SU-DHL-6 (cell line): ENCODE results near the gene ZFHX3.

ENCODE experiments used
- H2AFZ ChIP-seq: fragments of 200-600 bp; sonication (generic); 2 replicates; pipeline ENCODE4 v1.6.1; 2014; ENCODE audit warnings: low read depth, mild to moderate bottlenecking, moderate library complexity, mixed read lengths, antibody characterized with exemption, low read length; ENCODE audit not compliant: severe bottlenecking
- H3F3A ChIP-seq: fragments of 200-600 bp; shearing (Covaris generic); 2 replicates; pipeline ENCODE4 v1.6.0; 2016; ENCODE audit warnings: antibody characterized with exemption, mild to moderate bottlenecking; ENCODE audit not compliant: insufficient read depth
- H3K27ac ChIP-seq: fragments of 200-600 bp; sonication (generic); 2 replicates; pipeline ENCODE4 v1.5.1; 2016; ENCODE audit warnings: low read depth, mild to moderate bottlenecking, low read length, moderate library complexity, mixed read lengths
- H3K27me3 ChIP-seq: fragments of 200-600 bp; sonication (generic), shearing (Covaris generic); 2 replicates; pipeline ENCODE4 v1.6.0; 2014; ENCODE audit warnings: mild to moderate bottlenecking, low read length
- H3K36me3 ChIP-seq: fragments of 200-600 bp; sonication (generic); 2 replicates; pipeline ENCODE4 v1.6.1; 2014; ENCODE audit warnings: mild to moderate bottlenecking, low read length, mixed read lengths
- H3K4me2 ChIP-seq: fragments of 300-600, 200-600 bp; shearing (Covaris generic), sonication (generic); 2 replicates; pipeline ENCODE4 v1.6.0; 2014; ENCODE audit warnings: low read length, low read depth, mild to moderate bottlenecking; ENCODE audit not compliant: poor library complexity, severe bottlenecking
- H3K4me3 ChIP-seq: fragments of 200-600 bp; sonication (generic); 2 replicates; pipeline ENCODE4 v1.5.1; 2014; ENCODE audit warnings: antibody characterized with exemption, low read length, mild to moderate bottlenecking, mixed read lengths; ENCODE audit not compliant: insufficient read depth, poor library complexity, severe bottlenecking
- H3K79me2 ChIP-seq: fragments of 200-600 bp; sonication (generic); 2 replicates; pipeline ENCODE4 v1.6.1; 2014; ENCODE audit warnings: mild to moderate bottlenecking, low read length, moderate library complexity; ENCODE audit not compliant: insufficient read depth
- H3K9ac ChIP-seq: fragments of 200-600 bp; sonication (generic); 2 replicates; pipeline ENCODE4 v1.7.0; 2014; ENCODE audit warnings: mild to moderate bottlenecking, low read length
- H3K9me2 ChIP-seq: fragments of 200-600 bp; sonication (generic); replicated peaks from 2 replicates; pipeline ENCODE4 v1.6.1; 2014; ENCODE audit warnings: low read length; ENCODE audit not compliant: insufficient read depth
- H3K9me3 ChIP-seq: fragments of 200-600 bp; sonication (generic); 2 replicates; pipeline ENCODE4 v1.6.1; 2014; ENCODE audit warnings: low read length, mixed read lengths; ENCODE audit not compliant: insufficient read depth
- H4K20me1 ChIP-seq: fragments of 200-600 bp; sonication (generic); 2 replicates; pipeline ENCODE4 v1.6.1; 2014; ENCODE audit warnings: low read depth, mild to moderate bottlenecking, antibody characterized with exemption, low read length, moderate library complexity, mixed read lengths
- EZH2phosphoT487 ChIP-seq: fragments of 200-600 bp; sonication (generic), shearing (Covaris generic); conservative IDR thresholded peaks from 2 replicates; pipeline ENCODE4 v1.6.1; 2018; ENCODE audit warnings: mild to moderate bottlenecking, antibody characterized with exemption, low read length, moderate library complexity, mixed read lengths
- TF ChIP-seq, protein P1 (sequence below): fragments of 200-600 bp; sonication (generic); IDR thresholded peaks from one replicate; pipeline ENCODE4 v1.5.1; 2017; ENCODE audit warnings: antibody characterized with exemption, mild to moderate bottlenecking, low read length, moderate library complexity; ENCODE audit not compliant: insufficient read depth, poor library complexity, severe bottlenecking

The ZFHX3 gene

DNA sequence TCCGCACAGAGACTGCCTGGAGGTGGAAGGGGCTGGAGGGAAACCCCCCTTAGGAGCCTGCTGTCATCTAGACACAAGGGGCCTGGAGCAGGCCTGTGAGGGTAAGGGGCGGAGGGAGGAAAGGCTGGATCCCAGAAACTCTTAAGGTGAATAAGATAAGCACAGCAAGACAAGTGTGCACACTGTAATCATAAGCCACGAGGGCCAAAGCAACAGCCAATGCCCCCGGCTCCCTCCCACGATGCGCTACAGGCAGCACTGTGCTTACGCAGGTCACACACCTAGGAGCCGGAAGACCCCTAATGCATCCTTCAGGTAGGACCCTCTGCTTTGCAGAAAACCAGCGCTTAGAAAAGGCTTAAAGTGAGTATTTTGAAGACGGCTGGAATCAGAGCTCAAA, 24.6 kb downstream of the ZFHX3 start:
- no peaks in the 10 kb centered on the region for H3K9me3 ChIP-seq
- H3K27ac ChIP-seq = no peak overlapping the region
- H3K9me2 ChIP-seq = no peaks in the 10 kb centered on the region
- no peak overlapping the region for H3K4me3 ChIP-seq
- no peak overlapping the region for H2AFZ ChIP-seq
- H3F3A ChIP-seq = no peaks in the 10 kb centered on the region
- H3K79me2 ChIP-seq = no peaks in the 10 kb centered on the region
- no peaks in the 10 kb centered on the region for H3K36me3 ChIP-seq
- TF ChIP-seq, protein P1, sequence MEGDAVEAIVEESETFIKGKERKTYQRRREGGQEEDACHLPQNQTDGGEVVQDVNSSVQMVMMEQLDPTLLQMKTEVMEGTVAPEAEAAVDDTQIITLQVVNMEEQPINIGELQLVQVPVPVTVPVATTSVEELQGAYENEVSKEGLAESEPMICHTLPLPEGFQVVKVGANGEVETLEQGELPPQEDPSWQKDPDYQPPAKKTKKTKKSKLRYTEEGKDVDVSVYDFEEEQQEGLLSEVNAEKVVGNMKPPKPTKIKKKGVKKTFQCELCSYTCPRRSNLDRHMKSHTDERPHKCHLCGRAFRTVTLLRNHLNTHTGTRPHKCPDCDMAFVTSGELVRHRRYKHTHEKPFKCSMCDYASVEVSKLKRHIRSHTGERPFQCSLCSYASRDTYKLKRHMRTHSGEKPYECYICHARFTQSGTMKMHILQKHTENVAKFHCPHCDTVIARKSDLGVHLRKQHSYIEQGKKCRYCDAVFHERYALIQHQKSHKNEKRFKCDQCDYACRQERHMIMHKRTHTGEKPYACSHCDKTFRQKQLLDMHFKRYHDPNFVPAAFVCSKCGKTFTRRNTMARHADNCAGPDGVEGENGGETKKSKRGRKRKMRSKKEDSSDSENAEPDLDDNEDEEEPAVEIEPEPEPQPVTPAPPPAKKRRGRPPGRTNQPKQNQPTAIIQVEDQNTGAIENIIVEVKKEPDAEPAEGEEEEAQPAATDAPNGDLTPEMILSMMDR = no peak
- TF ChIP-seq EZH2phosphoT487 = no peak
- H3K27me3 ChIP-seq = no peaks in the 10 kb centered on the region
- H3K4me2 ChIP-seq = no peak overlapping the region
- H4K20me1 ChIP-seq = no peaks in the 10 kb centered on the region
- no peak overlapping the region for H3K9ac ChIP-seq

DNA sequence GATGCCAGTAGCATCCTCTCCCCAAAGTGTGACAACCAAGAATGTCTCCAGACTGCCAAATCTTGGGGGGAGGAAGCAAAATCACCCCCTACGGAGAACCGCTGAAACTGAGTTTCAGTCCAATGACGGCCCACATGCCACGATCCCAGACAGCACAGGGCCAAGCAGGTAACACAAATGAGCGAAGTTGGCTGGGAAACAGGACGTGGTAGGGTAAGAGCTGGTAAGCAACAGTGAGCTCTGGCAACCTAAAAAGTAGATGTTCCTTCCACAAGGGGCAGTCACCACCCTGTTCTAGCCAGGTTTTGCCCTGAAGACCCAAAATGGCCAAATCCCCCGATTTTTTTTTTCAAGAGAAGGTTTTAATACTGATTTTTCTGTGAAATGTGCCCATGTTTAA, 25.4 kb downstream of the ZFHX3 start:
- Histone ChIP-seq H3F3A (no peaks in the 10 kb centered on the region), H3K4me2 (no peak overlapping the region), H3K4me3 (no peak overlapping the region), H4K20me1 (no peaks in the 10 kb centered on the region), H3K9me2 (no peaks in the 10 kb centered on the region), H3K36me3 (no peaks in the 10 kb centered on the region), H3K9me3 (no peaks in the 10 kb centered on the region), H3K9ac (no peak overlapping the region), H3K27me3 (no peaks in the 10 kb centered on the region), H2AFZ (no peak overlapping the region), H3K27ac (no peak overlapping the region), H3K79me2 (no peaks in the 10 kb centered on the region)
- TF ChIP-seq EZH2phosphoT487 = no peak
- TF ChIP-seq, protein P1 = no peak

DNA sequence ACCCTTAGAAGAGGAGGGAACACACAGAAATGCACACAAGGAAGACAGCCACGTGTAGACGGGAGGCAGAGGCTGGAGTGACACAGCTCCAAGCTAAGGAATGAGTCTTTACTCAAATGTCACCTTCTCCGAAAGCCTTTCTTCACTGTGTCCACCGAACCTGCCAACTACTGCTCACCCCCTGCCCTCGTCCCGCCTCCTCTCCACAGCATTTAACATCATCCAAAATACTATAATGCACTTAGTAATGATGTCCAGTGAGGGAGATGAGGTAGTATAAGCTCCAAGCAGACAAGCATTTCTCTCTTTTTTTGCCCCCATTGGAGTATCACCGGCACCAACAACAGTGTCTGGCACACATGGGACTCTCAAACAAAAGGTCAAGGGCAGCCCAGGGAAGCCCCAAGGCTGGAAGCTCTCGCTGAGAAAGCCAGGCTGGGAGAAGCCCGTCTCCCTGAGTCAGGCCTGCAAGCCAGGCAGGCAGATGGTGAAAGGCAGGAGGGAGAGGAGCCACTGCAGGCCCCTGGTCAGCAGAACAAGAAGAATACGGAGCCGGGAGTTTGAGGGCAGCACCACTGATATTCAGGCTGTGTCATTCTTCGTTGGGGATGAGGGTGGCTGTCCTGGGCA, 25.9 kb downstream of the ZFHX3 start:
- Histone ChIP-seq H3K36me3 (no peaks in the 10 kb centered on the region), H3K9me3 (no peaks in the 10 kb centered on the region), H3F3A (no peaks in the 10 kb centered on the region), H3K27me3 (no peaks in the 10 kb centered on the region), H3K9me2 (no peaks in the 10 kb centered on the region), H3K4me2 (no peak overlapping the region), H2AFZ (no peak overlapping the region), H3K9ac (no peak overlapping the region), H4K20me1 (no peaks in the 10 kb centered on the region), H3K79me2 (no peaks in the 10 kb centered on the region), H3K27ac (no peak overlapping the region), H3K4me3 (no peak overlapping the region)
- TF ChIP-seq, protein P1 = no peak
- TF ChIP-seq EZH2phosphoT487 = no peak
